PFSK-1 (cell line): ENCODE data around the gene RNF223.

Experiments
- POLR2AphosphoS5 ChIP-seq: IDR thresholded peaks from 2 replicates; pipeline ENCODE4 v1.6.1; 2012; ENCODE audit warnings: low read depth, mild to moderate bottlenecking, control low read depth, low read length, moderate library complexity
- TAF1 ChIP-seq: IDR thresholded peaks from 2 replicates; pipeline ENCODE4 v1.6.1; 2012; ENCODE audit warnings: low read length, control low read depth, borderline replicate concordance; ENCODE audit not compliant: insufficient read depth

DNA sequence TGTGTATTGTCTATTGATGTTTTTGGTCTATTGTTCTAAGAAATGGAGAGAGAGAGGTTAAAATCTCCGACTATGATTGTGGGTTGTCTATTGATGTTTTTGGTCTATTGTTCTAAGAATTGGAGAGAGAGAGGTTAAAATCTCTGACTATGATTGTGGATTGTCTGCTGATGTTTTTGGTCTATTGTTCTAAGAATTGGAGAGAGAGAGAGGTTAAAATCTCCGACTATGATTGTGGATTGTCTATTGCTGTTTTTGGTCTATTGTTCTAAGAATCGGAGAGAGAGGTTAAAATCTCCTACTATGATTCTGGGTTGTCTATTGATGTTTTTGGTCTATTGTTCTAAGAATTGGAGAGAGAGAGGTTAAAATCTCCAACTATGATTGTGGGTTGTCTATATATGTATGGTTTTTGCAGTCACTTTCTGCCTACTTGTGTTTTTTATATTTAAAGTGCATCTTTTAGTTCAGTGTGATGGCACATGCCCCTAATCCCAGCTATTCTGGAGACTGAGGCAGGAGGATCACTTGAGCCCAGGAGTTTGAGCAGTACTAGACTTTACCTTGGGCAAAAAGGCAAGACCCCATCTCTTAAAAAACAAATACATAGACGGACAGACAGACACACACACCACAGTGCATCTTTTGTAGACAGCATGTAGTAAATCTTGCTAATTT is 25.5 kb upstream of the RNF223 start:
- TF ChIP-seq POLR2AphosphoS5 (no peak), TAF1 (no peak)
